Epithelial cell of proximal tubule (primary cell): Measurements from ENCODE around the gene ABCA1. TPM values are rescaled to one million over a fixed set of nuclear protein-coding genes. Genes with fewer than 3 reads are reported as not detected.
"Not testable (repeated sequence)": the region's sequence is repeated elsewhere in the genome, so short reads cannot be mapped to it uniquely, and the experiment has no call there.

ENCODE experiments used
- DNase-seq: peaks from one replicate; pipeline ENCODE4 v3.0.0-alpha.2; 2011; ENCODE audit warnings: low read depth
- H3K4me3 ChIP-seq: 2 replicates; pipeline ENCODE4 v1.5.1; 2011; ENCODE audit warnings: low read depth, mild to moderate bottlenecking, low read length
- total RNA-seq: library from RNA; depleted of rRNA; stranded (reverse); fragments of >200 nt; gene quantifications from 2 replicates; pipeline ENCODE4 v1.2.3, GENCODE V29; 2015
- TF ChIP-seq, protein P1 (sequence below): conservative IDR thresholded peaks from 2 replicates; pipeline ENCODE4 v1.5.1; 2012; ENCODE audit warnings: low read depth, mild to moderate bottlenecking, low read length

The ABCA1 gene
- total RNA-seq, 1 donor from 2014 or later, result 13.7 TPM

DNA sequence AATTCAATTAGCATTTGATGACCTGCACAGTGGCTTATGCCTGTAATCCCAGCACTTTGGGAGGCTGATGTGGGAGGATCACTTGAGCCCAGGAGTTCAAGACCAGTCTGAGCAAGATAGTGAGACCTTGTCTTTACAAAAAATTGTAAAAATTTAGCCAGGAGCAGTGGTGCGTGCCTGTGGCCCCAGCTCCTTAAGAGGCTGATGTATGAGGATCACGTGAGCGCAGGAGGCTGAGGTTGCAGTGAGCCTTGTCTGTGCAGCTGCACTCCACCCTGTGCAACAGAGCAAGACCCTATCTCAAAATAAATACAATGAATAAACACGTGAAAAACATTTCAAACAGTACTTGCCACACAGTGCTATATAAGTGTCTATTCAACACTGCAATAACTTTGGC is 4.2 kb downstream of the ABCA1 start:
- DNase-seq, result no peak
- H3K4me3 ChIP-seq, result no peak overlapping the region

DNA sequence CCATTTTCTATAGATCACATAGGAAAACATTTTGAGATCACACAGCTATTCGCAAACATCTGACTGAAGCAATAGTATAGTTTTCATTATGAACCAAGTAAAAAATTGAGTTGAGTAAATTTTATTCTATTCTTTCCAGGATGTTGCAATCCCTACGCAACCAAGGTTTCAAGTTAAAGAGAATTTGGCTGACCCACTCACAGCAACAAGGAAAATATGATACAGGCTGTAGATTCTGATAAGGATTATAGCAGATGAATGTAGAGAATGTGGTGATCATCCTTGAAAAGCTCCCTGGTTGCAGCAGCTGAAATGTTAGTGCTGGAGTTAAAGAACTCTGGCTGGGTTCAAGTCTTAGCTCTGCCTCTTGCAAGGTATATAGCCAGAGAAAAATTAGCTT is 4.7 kb downstream of the ABCA1 start:
- no peak for DNase-seq
- no peak overlapping the region for H3K4me3 ChIP-seq
- TF ChIP-seq, protein P1, sequence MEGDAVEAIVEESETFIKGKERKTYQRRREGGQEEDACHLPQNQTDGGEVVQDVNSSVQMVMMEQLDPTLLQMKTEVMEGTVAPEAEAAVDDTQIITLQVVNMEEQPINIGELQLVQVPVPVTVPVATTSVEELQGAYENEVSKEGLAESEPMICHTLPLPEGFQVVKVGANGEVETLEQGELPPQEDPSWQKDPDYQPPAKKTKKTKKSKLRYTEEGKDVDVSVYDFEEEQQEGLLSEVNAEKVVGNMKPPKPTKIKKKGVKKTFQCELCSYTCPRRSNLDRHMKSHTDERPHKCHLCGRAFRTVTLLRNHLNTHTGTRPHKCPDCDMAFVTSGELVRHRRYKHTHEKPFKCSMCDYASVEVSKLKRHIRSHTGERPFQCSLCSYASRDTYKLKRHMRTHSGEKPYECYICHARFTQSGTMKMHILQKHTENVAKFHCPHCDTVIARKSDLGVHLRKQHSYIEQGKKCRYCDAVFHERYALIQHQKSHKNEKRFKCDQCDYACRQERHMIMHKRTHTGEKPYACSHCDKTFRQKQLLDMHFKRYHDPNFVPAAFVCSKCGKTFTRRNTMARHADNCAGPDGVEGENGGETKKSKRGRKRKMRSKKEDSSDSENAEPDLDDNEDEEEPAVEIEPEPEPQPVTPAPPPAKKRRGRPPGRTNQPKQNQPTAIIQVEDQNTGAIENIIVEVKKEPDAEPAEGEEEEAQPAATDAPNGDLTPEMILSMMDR, result no peak

More for the DNA sequence above, 4.2 kb downstream of the ABCA1 start:
- TF ChIP-seq, protein P1, result no peak

DNA sequence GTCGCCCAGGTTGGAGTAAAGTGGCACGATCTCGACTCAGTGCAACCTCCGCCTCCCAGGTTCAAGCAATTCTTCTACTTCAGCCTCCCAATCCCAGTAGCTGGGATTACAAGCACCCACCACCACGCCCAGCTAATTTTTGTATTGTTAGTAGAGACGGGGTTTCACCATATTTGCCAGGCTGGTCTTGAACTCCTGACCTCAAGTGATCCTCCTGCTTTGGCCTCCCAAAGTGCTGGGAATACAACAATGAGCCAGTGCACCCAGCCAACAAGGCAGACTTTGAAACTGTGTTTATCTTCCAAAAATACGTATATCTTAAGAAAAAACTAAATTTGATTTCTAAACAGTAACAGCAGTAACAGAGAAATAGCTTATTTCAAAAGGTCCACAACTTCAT is 5.2 kb downstream of the ABCA1 start:
- not testable (repeated sequence) for DNase-seq, H3K4me3 ChIP-seq

DNA sequence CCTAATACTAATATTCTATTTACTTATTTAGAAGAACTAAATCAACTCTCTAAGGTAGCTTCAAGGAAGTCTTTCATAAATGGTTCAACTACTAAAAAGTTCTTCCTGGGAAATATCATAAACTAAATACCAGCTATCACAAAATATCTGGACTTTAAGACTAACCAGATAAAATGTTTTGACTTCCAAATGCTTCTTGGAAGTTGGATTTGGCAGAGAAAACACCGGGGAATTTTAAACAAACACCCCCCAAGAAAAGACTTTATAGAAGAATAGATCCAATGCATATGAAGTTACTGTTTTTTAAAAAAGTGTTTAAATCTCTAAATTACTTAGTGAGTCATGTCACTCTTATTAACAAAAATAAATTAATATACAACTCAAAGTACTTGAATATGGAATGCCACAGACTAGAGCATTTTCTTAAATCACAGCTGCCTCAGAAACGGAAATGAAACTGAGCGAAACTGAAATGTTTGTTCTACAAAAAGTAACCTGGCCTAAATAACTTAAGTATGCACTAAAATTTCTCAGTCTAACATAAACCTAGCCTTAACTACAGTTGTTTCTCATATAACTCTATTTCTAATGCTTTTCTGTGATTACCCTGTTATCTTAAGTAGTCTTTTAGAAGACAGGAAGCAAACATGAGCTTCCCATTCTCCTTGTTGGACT is 6.8 kb downstream of the ABCA1 start:
- TF ChIP-seq, protein P1, result no peak
- no peak for DNase-seq
- no peak overlapping the region for H3K4me3 ChIP-seq

DNA sequence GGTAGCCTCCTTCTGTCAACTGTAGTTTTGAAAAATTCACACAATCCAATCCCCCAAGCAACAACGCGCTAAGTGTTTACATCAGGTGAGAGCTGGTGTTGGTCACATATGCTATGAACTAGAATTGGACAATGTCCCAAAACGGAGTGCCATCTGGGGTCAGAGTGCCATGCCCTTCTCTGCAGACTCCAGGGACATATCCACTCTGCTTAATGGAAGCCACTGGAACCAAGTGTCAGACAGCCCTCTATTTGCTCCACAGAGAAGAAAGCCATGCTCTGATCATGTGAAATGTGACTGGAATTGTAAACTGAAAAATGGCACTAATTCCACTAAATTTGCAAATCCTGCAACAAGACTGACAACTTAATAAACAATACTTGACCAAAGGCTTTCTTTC is 12.2 kb downstream of the ABCA1 start:
- DNase-seq, result no peak
- no peak overlapping the region for H3K4me3 ChIP-seq
- TF ChIP-seq, protein P1, result no peak

DNA sequence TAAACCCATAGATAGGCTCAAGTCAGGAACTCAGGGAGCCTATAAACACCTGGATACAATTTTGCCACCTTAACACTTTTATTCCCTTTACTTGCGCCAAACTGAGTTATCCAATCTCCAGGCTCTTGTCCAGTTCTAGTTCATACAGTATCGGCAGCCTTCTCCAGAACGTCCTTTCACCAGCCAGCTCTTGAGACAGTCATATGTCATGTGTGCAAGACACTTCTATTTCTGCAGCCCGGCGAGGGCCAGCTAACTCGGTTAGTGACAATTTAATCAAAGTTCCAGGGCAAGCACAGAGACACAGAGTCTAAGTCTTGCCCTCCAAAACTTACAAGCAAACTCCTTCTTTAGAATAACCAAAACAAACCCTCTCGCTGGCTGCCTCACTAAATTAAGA is 12.9 kb downstream of the ABCA1 start:
- DNase-seq, result no peak
- no peak overlapping the region for H3K4me3 ChIP-seq

DNA sequence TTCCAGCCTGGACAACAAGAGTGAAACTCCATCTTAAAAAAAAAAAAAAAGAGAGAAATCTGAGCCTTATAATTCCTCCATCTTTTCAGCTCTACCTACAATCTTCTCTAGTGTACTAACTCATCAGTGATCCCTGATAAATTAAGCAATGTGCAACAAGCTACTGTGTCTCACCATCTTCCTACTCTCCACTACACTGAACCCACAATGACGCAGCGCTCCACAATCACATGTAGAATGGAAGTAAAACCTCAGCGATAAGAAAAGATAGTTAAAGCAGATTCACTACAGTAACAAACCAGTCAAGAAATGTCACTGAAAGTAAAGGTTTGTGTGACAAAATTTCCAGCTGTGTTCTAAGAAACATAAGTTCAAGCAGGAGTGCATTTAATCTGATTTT is 13.5 kb downstream of the ABCA1 start:
- no peak overlapping the region for H3K4me3 ChIP-seq
- TF ChIP-seq, protein P1, result no peak
- DNase-seq, result no peak

More for the DNA sequence above, 12.9 kb downstream of the ABCA1 start:
- TF ChIP-seq, protein P1, result no peak
